K562 (cell line): ENCODE results near the gene MRFAP1. TPM values are rescaled to one million over a fixed set of nuclear protein-coding genes. Genes with fewer than 3 reads are reported as not detected.

ENCODE experiments used
- ARID4B ChIP-seq: sonication (generic); formaldehyde crosslinking; IDR thresholded peaks from 2 replicates; pipeline ENCODE4 v1.8.0; 2022; ENCODE audit warnings: mild to moderate bottlenecking, missing genetic modification reagents
- COPS2 ChIP-seq: fragments of 450-650 bp; conservative IDR thresholded peaks from 2 replicates; pipeline ENCODE4 v1.6.1; 2016; ENCODE audit warnings: mild to moderate bottlenecking, moderate library complexity
- ELF2 ChIP-seq: fragments of 250-450 bp; sonication (Bioruptor Pico); IDR thresholded peaks from 2 replicates; pipeline ENCODE4 v1.5.0; 2021; ENCODE audit warnings: mild to moderate bottlenecking
- ETV5 ChIP-seq: sonication (generic); formaldehyde crosslinking; IDR thresholded peaks from 2 replicates; pipeline ENCODE4 v1.4.0; 2020; ENCODE audit warnings: low read depth, mild to moderate bottlenecking, missing genetic modification reagents
- FOSL1 ChIP-seq: fragments of 200-800 bp; sonication (Bioruptor generic); conservative IDR thresholded peaks from 2 replicates; pipeline ENCODE4 v1.6.1; 2016; ENCODE audit warnings: missing genetic modification characterization, missing compliant biosample characterization
- NR2C1 ChIP-seq, 2 experiments: fragments of 450-650 bp; IDR thresholded peaks; 2 replicates each; pipeline ENCODE4 v1.6.1; 2017; ENCODE audit warnings: mild to moderate bottlenecking in 2 of 2, antibody characterized with exemption in 1 of 2, inconsistent platforms in 1 of 2, missing compliant biosample characterization in 1 of 2, missing genetic modification characterization in 1 of 2
- POLR3A ChIP-seq: IDR thresholded peaks from 2 replicates; pipeline ENCODE4 v1.6.1; 2011; ENCODE audit warnings: borderline replicate concordance, mild to moderate bottlenecking, moderate library complexity; ENCODE audit not compliant: insufficient read length, insufficient read depth; ENCODE audit errors: extremely low read depth
- RNF2 ChIP-seq: sonication (generic); IDR thresholded peaks from 2 replicates; pipeline ENCODE4 v1.6.1; 2016
- XRCC4 ChIP-seq: IDR thresholded peaks from one replicate; pipeline ENCODE4 v1.6.1; 2011; ENCODE audit not compliant: insufficient read depth, insufficient read length; ENCODE audit errors: extremely low read depth
- ZKSCAN1 ChIP-seq: fragments of 150-350 bp; IDR thresholded peaks from 2 replicates; pipeline ENCODE4 v1.6.1; 2016; ENCODE audit warnings: low read depth, low read length
- ZNF282 ChIP-seq: sonication (generic); formaldehyde crosslinking; IDR thresholded peaks from 2 replicates; pipeline ENCODE4 v1.8.1; 2023; ENCODE audit warnings: missing genetic modification reagents
- polyA plus RNA-seq, 8 experiments: library from polyadenylated mRNA; depleted of rRNA in 4 of 8; stranded (reverse) in 5 of 8; unstranded in 3 of 8; fragments of >200 nt; fragmentation: Nextera tagmentation in 2 of 8; fragmentation: Illumina TruSeq in 1 of 8; extraction: Ambion mirVana in 2 of 8; extraction: Trizol in 1 of 8; gene quantifications; 2 replicates each; pipeline versions ENCODE4 v1.2.1 to v1.2.3, GENCODE V29; 2011 to 2014; ENCODE audit warnings: inconsistent platforms in 1 of 8, missing spikeins in 1 of 8
- total RNA-seq, 7 experiments: library from RNA; depleted of rRNA in 6 of 7; stranded (reverse); fragments of >200 nt in 6 of 7; fragmentation: Illumina TruSeq in 2 of 7; extraction: Trizol in 2 of 7; gene quantifications; 2 replicates each; pipeline versions ENCODE4 v1.2.1 to v1.2.3, GENCODE V29; 2011 to 2021; ENCODE audit warnings: low replicate concordance in 1 of 7
- TF ChIP-seq, protein P1 (sequence below): fragments of 200-600 bp; sonication (generic); IDR thresholded peaks from one replicate; pipeline ENCODE4 v1.6.1; 2012; ENCODE audit warnings: mild to moderate bottlenecking, low read depth, low read length, inconsistent platforms

MRFAP1 gene
- total and polyA plus RNA-seq, 9 of the 15 experiments (the other 6 are each of a cell fraction or from before 2014, with no cell fraction given), result 46.0 to 270 (median 151) TPM

DNA sequence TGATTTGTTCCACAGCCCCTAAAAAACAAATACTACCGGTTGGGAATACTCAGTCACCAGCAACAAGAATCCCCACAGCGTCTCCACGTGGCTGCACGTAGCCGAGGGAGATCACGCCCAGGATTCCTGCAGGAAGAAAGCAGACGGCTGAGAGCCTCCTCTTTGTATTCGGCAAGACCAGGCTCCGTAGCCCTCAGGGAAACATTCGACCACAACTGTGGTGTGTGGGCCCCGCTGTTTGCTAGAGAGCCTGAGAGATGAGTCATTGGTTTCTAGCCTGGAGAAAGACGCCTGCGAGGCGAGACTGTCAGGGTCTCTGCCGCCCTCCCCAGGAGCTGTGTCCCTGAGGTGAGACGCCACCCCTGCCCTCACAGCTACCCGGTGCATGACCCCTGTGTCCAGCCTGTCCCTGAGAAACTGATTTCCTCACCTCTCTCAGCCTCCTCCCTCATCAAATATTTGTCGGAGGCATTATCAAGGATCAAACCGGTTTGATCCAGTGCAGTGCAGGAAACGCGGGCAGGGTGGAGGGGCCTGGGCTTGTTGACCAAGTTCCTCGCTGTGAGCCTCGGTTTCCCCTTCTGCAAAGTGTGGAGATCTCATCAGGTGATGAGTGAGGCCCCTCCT lies 48.5 kb downstream of the MRFAP1 start (continued):
- TF ChIP-seq XRCC4 (no peak), ARID4B (CRISPR knock-in tag) (peak; percentile 62), ZKSCAN1 (no peak), RNF2 (peak; percentile 56; the same call in 1 of the 2 replicates), COPS2 (no peak), POLR3A (no peak), ZNF282 (CRISPR knock-in tag) (no peak), FOSL1 (tag) (peak; percentile 91), NR2C1 (IDR thresholded peaks at IDR 0.05) (no peak), NR2C1 (tag; IDR thresholded peaks at IDR 0.05) (no peak; the same call in 1 of the 2 replicates), ETV5 (no peak; the same call in 1 of the 2 replicates), ELF2 (CRISPR knock-in tag) (no peak)
- TF ChIP-seq, protein P1, sequence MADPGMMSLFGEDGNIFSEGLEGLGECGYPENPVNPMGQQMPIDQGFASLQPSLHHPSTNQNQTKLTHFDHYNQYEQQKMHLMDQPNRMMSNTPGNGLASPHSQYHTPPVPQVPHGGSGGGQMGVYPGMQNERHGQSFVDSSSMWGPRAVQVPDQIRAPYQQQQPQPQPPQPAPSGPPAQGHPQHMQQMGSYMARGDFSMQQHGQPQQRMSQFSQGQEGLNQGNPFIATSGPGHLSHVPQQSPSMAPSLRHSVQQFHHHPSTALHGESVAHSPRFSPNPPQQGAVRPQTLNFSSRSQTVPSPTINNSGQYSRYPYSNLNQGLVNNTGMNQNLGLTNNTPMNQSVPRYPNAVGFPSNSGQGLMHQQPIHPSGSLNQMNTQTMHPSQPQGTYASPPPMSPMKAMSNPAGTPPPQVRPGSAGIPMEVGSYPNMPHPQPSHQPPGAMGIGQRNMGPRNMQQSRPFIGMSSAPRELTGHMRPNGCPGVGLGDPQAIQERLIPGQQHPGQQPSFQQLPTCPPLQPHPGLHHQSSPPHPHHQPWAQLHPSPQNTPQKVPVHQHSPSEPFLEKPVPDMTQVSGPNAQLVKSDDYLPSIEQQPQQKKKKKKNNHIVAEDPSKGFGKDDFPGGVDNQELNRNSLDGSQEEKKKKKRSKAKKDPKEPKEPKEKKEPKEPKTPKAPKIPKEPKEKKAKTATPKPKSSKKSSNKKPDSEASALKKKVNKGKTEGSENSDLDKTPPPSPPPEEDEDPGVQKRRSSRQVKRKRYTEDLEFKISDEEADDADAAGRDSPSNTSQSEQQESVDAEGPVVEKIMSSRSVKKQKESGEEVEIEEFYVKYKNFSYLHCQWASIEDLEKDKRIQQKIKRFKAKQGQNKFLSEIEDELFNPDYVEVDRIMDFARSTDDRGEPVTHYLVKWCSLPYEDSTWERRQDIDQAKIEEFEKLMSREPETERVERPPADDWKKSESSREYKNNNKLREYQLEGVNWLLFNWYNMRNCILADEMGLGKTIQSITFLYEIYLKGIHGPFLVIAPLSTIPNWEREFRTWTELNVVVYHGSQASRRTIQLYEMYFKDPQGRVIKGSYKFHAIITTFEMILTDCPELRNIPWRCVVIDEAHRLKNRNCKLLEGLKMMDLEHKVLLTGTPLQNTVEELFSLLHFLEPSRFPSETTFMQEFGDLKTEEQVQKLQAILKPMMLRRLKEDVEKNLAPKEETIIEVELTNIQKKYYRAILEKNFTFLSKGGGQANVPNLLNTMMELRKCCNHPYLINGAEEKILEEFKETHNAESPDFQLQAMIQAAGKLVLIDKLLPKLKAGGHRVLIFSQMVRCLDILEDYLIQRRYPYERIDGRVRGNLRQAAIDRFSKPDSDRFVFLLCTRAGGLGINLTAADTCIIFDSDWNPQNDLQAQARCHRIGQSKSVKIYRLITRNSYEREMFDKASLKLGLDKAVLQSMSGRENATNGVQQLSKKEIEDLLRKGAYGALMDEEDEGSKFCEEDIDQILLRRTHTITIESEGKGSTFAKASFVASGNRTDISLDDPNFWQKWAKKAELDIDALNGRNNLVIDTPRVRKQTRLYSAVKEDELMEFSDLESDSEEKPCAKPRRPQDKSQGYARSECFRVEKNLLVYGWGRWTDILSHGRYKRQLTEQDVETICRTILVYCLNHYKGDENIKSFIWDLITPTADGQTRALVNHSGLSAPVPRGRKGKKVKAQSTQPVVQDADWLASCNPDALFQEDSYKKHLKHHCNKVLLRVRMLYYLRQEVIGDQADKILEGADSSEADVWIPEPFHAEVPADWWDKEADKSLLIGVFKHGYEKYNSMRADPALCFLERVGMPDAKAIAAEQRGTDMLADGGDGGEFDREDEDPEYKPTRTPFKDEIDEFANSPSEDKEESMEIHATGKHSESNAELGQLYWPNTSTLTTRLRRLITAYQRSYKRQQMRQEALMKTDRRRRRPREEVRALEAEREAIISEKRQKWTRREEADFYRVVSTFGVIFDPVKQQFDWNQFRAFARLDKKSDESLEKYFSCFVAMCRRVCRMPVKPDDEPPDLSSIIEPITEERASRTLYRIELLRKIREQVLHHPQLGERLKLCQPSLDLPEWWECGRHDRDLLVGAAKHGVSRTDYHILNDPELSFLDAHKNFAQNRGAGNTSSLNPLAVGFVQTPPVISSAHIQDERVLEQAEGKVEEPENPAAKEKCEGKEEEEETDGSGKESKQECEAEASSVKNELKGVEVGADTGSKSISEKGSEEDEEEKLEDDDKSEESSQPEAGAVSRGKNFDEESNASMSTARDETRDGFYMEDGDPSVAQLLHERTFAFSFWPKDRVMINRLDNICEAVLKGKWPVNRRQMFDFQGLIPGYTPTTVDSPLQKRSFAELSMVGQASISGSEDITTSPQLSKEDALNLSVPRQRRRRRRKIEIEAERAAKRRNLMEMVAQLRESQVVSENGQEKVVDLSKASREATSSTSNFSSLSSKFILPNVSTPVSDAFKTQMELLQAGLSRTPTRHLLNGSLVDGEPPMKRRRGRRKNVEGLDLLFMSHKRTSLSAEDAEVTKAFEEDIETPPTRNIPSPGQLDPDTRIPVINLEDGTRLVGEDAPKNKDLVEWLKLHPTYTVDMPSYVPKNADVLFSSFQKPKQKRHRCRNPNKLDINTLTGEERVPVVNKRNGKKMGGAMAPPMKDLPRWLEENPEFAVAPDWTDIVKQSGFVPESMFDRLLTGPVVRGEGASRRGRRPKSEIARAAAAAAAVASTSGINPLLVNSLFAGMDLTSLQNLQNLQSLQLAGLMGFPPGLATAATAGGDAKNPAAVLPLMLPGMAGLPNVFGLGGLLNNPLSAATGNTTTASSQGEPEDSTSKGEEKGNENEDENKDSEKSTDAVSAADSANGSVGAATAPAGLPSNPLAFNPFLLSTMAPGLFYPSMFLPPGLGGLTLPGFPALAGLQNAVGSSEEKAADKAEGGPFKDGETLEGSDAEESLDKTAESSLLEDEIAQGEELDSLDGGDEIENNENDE, result no peak
